NCI-H1436 treated with DMSO at 0.1 percent for 48 hours (cell line): ENCODE data around the gene ZNF746.
"Not testable (repeated sequence)": the region's sequence is repeated elsewhere in the genome, so short reads cannot be mapped to it uniquely, and the experiment has no call there.

Source experiments
- DNase-seq: peaks from one replicate; lab custom pipeline; 2025; lab: John Stamatoyannopoulos, UW

The ZNF746 gene

DNA sequence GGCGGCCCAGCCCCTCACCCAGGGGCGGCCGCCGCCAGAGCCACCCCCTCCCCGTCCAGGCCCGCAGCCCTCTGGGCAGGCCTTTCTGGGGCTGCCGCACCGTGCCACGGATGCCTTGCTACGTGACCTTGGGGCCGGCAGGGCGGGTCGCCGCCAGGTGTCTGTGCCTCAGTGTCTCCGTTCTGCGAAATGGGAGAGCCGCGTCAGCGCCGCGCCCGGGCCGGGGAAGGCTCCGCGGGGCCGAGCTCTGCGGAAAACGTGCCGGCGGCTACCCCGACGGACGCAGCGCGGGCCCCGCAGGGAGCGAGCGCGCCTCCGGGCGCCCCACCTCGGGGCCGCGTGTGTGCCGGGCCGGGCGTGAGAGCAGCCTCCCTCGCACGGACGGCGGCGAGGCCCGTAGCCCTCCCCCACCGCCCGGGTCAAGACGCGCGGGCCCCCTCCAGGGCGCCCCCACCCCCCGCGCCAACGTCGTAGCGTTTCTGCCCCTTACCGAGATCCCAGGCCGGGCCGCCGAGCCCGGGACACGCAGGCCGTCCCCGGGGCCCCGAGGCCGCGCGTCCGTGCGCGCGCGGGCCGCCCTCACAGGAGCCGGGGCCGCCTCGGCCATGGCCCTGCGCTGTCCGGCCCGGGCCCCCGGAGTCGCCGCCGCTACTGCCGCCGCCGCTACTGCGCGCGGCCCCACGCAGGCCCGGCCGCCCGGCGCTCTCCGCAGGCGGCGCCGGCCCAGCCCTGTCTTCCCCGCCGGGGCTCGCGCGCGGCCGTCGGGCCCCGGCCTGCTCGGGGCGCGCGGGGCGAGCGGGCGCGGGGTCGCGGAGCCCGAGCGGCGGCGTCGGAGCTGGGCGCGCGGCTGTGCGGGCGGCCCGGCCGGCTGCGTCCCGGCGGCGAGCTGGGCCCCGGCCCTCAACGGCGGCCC, 37.8 kb downstream of the ZNF746 start:
- no peak for DNase-seq

DNA sequence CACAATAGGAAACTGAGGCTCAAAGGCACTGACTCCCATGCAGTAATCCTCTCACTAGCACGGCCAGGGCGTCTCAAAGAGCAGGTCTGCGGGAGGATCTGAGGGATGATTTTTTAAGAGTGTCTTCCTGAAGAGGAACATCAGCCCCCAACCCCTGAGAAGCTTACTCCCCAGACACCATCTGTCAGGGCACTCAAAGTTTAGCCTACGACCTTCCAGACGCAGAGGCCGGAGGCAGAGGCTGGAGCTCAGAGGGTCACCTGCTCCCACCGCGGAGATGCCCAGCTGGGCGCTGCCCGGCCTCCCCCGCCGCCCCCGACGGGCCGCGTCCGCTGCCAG, 38.4 kb downstream of the ZNF746 start:
- DNase-seq: no peak

DNA sequence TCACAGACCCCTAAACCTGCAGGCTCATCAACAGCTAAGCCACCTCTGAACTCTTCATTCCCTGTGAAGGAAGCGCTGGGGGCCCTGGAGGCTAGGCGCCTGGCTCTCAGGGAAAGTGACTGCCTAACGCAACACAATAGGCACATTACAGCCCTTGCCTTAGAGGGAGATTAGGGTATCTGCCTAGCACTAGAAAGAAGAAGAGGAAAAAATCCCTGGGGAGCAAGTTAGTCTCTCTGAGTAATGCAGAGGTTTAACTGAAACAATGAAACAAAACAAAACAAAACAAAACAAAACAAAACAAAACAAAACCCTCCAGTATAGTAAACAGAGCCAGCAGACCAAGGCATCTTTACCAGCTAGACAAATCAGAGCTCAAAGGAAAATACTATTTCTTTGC, 39.4 kb downstream of the ZNF746 start:
- DNase-seq: no peak

DNA sequence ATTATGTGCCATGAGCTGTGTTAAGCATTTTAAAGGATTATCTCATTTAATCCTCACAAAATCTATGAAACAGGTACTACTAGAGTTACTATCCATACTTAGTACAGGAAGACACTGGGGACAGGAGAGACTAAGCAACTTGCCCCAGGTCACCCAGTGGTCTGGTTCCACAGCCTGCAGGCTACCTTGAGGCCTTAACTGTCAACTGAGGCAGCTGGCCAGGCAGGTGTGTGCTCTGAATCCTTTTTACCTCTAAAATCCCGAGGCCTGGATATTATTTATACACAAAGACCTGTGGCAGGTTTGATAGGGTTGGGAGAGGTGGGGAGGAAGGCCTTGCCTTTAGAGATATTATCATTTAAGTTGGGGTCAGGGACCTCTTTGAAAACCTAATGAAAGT, 39.8 kb downstream of the ZNF746 start:
- DNase-seq: no peak

DNA sequence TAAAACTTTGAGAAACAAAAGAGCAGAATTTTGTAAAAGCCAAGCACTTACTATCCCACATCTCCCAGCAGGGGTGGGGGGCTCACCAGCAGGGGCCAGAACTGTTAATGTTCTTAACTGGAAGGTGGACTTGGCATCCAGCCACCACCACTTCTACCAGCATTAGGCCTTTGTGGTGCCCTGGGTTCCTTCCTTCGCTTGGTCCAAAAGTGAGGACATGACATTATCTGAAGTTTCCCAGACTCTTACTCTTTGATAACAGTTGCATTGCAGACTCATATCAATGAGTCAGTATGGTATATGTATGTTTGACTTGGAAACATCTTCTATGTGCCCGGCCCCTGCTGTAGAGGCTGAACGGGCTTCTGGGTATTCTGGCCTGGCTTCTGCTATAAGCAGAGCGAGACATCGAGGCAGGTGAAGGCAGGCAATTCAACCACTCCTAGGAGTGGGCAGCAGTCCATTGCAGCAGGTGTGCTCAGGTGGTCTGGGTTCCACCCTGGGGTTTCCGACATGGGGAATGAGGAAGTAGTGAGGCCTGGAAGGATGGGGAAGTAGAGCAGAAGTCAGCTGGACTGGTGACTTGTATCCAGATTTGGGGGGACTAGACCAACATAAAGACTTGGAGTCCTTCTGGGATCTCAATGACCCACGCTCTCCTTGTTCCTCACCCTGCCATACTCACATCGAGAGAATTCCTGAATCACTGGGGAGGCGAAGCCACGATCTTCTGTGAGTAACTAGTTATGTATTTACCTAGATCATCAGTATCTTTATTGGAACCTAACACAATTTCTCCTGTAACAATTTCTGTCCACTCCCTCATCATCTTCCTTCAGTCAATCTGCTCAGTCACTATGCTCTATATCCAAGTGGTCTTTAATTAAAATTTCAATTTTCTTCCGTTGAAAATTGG, 40.8 kb downstream of the ZNF746 start:
- no peak for DNase-seq

DNA sequence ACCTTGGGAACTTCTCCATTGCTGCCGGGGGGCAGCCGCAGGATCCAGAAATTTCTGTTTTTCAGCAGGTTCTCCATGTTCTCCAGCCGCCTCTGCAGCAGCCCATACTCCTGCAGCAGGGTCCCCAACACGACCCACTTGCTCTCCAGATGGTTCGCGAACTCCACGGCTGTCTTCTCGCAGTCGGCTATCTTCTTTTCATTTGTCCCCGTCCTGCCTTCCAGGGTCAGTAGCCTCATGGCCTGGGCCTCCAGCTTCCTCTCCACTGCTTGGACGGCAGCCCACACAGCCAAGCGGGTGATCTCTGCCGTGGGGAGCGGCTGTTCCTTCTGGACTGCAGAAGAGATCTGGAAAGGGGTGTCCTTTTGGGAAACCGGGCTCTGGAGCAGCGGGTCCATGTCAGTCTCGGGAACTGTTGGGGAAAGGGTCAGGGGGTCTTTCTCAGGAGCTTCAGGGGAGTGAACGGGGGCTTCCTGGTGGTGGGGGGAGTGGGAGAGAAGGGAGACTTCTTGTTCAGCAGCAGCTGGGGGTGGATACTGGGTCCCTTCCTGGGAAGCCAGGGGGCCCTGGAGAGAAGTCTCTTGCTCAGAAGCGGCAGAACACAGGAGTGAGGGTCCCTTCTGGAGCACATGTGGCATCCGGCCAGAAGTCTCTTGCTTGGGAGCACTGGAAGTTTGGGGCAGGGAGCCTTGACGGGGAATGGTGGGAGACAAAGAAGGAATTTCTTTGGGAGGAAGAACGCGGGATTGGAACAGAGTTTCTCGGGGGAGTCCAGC, 42.2 kb downstream of the ZNF746 start:
- no peak for DNase-seq

DNA sequence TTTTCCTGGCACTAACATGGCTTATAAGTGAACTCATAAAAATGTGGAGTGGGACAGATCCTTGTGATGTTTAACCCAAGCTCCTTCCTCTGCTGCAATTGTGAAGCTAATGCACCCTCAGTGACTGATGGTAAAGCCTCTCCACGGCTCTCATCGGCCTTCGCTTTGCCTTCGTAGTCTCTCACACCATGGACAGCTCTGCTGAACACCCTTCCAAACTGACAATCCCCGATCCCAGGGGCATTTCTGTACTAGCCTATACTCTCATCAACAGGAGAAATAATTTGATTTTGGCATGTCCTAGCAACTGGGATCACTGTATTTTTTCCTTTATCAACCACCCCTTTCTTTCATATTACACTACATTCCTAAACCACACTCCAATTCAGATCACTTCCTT, 42.9 kb downstream of the ZNF746 start:
- DNase-seq: no peak

DNA sequence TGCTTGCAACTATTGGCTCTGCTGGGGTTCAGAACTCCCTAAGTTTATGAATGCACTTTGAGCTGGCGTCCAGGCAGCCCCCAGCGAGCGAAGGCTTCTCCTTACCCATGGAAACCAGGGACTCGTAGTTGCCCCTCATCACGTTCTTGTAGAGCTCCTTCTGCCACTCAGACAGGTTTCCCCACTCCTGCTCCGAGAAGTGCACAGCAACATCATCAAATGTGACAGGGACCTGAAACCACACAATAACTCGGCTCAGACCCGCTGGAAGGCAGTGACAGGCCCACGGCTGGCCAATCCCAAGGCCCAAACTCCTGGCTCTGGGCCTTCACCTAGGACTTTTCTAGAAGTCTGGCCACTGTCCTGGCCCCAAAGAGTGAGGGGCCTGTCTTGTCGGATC, 43.6 kb downstream of the ZNF746 start:
- no peak for DNase-seq

DNA sequence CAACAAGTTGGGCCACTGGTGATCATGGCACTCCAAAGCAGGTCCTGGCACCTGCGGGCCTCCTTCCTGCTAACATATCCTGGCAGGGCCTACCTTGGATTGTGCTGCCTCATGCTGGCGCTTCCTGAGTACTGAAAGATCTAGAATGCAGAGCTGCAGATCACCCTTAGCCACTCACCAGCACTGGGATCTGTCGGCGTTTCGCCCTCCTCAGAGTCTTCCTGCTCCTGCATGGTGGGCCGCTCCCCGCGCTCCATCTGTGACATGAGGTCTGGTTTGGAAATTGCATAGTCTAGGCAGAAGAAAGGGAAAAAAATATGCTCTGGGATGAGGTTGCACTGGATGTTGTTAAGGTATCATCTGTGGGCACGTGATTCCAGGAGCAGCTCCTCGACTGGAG, 46.8 kb downstream of the ZNF746 start:
- DNase-seq: no peak

DNA sequence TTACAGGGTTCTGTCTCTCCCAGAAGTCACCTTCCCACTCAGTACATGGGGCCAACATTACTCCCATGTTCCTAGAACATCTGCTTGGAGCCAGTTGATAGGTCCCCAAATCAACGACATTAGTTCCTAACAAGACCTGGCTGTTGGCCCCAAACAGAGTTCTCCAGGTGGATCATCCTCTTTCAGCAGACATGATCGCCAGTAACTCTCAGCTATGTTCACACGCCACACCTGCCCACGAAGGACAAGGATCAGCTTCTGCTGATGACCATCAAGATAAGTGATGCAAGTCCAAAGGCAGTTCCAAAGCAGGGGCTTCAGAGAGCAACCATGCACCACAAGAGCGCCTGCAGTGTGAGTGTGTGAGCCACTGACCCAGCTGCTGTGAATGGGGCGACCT, 47.7 kb downstream of the ZNF746 start:
- DNase-seq: no peak

DNA sequence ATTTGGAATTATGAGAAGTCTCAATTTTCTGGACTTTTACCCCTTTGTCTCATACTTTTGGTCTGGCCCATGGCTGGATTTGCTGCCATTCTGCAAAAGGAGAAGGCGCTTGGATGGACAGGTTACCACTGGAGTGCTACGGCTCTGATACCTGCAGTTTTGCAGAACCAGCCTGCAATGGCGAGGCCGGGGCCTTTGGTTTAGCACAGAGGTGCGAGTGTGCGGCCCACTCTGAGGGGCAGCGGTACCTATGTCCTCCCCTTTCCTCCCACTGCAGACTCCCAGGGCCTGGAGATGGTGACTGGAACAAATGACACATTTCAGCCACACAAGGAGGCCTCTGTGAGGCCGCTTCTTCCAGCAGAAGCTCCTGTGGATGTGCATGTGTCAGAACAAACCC, 48.6 kb downstream of the ZNF746 start:
- no peak for DNase-seq

DNA sequence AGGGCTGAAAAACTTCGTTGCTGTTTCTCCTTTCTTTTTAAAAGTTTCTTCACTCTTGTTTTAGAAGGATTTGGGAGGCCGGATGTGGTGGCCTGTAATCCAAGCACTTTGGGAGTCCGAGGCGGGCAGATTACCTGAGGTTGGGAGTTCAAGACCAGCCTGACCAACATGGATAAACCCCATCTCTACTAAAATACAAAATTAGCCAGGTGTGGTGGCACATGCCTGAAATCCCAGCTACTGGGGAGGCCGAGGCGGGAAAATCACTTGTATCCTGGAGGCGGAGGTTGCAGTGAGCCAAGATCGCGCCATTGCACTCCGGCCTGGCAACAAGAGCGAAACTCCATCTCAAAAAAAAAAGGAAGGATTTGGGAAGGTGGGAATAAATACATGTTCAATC, 51.6 kb downstream of the ZNF746 start:
- not testable (repeated sequence) for DNase-seq

DNA sequence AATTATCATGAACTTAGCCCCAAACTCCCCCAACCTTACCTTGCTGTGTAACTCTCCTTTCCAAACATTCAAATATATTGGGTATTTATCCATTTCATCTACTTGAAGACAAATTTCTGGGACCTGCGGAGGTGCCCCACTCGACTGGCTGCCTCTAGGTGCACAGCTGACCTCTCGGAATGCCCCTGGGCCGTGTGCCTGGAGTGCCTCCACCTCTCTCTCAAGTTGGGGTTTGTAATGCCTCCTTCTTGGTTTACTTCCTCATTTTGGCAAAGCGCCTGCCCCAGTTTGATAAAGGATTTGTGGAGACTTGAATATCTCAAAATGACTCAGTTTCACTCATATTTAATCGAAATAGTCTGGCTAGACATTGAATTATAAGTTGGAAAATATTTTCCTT, 53.3 kb downstream of the ZNF746 start:
- no peak for DNase-seq

DNA sequence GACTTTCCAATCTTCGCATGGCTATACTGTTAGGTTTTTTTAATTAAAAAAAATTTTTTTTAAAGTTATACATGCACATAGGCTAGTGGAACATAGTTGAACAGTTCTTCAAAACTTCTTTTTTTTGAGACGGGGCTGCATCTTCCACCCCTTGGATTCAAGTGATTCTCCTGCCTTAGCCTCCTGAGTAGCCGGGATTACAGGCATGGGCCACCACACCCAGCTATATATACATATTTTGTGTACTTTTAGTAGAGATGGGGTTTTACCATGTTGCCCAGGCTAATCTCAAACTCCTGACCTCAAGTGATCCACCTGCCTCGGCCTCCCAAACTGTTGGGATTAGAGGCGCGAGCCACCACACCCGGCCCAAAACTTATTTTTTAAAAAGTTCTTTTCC, 54.1 kb downstream of the ZNF746 start:
- no peak for DNase-seq

DNA sequence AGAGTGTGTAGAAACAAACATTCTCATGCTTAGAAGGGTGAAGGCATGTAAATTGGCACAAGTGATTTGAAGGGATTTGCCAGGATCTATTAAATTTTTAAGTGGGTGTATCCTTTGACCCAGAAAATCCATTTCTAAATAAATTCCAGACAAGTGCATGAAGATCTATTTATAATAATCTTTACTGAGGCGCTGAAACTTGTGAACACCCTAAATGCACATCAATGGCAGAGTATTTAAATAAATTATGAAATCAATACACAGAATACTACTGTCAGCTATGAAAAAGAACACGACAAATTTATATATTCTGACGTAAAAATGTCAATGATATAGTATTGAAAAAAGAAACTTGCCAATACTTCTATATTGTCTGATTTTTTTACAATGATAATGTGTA, 54.7 kb downstream of the ZNF746 start:
- DNase-seq: no peak

DNA sequence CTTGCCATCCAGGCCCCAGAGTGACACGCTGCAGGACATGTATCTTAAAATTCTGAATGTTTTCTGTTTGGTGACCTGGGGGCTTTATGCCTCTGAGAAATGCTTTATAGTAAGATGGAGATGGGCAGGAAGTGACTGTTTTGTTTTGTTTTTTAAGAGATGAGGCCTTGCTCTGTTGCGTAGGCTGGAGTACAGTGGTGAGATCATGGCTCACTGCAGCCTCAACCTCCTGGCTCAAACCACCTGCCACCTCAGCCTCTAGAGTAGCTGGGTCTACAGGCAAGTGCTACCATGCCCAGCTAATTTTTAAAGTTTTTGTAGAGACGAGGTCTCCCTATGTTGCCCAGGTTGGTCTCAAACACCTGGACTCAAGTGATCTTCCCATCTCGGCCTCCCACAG, 57.4 kb downstream of the ZNF746 start:
- no peak for DNase-seq

DNA sequence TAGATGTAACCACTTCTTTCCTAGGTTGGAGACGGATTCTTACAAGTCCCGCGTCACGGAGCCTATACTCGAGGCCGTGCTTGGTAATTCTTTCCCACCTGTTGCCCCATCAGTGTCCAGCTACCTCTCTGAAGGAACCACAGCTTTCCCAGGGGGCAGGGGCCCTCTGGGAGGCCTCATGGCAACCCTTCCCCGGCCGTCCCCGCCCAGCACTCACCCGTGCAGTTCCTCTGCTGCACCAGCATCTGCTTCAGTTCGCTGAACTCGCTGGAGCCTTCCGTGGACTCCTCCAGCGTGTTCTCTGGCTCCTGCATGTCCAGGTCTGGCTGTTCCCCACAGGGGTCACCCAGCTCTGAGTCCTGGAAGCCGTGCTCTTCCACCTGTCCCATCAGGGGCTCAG, 61.3 kb downstream of the ZNF746 start:
- DNase-seq: no peak

DNA sequence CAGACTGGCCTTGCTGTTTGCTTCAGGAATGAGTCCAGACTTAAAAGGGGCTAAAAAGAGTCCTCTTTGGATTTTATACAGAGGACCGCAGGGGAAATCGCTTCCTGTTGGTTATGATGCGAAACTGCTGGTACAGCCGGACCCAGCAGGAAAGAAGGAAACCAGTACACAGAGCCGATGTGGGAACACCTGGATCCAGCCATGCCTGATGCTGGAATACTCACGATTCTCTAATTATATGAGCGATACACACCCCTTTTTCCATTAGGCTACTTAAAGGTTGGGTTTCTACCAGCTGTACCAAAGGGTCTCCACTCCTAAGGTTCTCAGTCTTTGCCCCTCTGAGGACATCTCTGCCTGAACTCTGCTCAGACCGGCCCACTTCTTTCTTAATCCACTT, 64.5 kb downstream of the ZNF746 start:
- no peak for DNase-seq

DNA sequence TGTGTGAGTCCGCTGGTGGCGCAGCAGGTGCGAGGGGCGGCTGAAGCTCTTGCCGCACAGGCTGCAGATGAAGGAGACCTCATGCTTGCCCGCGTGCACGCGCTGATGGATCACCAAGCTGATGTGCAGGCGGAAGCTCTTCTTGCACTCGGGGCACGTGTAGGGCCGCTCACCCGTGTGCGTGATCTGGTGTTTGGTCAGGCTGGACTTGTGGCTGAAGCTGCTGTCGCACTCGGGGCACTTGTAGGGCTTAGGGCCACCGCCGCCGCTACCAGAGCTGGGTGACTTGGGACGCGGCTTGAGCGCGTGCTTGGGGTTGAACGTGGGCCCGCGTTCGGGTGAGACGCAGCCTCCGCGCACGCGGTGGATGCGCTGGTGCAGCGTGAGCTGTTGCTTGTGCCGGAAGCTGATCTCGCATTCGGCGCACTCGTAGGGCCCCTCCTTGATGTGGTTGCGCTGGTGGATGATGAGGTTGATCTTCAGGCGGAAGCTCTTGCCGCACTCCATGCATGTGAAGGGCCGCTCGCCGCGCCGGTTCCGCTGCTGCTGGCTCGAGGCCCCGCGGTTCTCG, 65.4 kb downstream of the ZNF746 start:
- DNase-seq: no peak

DNA sequence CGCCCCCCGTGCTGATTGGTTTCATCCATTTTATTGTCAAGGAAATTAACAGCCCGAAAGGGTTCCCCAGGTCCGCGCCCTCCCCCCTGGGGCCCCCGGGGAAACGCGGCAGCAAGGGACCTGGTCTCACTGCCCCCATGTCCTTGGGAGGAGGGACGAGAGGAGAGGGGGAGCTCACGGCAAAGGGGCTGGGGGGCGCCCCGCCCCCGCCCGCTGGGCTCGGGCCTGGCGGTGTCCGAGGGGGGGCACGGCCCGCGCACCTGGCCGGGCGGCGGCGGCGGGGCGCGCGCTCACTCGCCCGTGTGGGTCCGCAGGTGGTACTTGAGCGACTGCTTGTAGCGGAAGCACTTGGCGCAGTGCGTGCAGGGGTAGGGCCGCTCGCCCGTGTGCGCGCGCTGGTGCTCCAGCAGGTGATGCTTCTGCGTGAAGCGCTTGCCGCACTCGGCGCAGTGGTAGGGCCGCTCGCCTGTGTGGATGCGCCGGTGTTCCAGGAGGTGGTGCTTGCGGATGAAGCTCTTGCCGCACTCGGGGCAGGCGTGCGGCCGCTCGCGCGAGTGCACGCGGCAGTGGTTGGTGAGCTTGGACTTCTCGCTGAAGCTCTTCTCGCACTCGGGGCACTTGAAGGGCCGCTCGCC, 66.0 kb downstream of the ZNF746 start:
- DNase-seq: no peak

DNA sequence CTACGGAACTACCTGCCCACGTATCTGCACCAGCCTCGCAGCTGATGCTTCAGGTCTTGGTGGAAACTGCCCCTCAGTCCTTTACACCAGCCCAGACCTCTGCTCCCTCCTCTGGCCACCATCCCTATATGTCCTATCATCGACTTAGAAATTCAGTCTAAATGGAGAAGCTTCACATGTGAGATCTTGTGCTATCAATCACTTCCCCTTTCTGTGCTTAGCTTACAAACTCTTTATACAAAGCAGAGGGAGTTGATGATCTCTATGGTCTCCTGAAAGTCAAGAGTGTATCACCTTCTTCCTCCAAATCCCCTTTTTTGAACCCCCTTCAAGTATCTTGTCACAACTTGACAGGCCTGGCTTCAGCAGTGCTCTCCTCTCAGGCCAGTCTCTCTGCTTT, 67.4 kb downstream of the ZNF746 start:
- no peak for DNase-seq

DNA sequence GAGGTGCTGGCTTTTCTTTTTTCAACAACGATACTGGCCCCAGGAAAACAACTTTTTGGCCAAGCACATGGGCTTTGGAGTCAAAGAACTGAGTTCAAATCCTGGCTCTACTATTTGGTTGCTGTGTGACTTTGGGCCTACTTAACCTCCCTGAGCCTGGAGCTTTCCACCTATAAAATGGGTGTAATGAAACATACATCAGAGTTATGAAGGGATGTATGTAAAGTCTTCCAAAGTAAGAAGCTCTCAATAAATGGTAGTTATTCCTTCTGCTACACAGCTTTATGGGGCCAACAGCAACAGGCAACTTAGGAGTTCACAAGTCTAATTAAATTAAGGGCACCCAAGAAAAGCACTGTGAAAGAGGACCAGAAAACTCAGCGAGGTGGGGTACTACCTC, 69.7 kb downstream of the ZNF746 start:
- no peak for DNase-seq
